ENCODE results near the gene ARHGAP32.

DNA sequence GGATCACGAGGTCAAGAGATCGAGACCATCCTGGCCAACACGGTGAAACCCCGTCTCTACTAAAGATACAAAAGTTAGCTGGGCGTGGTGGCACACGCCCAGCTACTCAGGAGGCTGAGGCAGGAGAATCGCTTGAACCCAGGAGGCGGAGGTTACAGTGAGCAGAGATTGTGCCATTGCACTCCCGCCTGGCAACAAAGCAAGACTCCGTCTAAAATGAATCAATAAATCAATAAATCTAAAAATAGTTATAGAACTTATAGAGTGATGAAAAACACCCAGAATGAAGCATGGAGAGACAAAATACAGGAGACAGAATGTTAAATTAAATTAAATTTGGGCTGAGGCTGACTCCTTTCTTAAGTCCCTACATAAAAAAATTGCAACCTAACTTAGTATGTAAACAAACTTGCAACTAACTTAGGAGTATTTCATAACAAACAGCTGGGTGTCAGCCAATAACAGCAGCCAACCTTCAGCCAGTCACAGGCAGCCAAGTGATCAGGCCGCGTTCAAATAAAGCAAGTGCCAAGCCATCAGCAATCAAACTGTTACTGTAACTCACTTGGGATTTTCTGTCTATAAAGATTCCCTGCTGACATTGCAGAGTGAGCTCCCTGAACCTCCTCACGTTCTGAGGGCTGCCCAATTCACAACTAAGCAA lies 242.2 kb downstream of the ARHGAP32 start:
- TF ChIP-seq, protein P1, sequence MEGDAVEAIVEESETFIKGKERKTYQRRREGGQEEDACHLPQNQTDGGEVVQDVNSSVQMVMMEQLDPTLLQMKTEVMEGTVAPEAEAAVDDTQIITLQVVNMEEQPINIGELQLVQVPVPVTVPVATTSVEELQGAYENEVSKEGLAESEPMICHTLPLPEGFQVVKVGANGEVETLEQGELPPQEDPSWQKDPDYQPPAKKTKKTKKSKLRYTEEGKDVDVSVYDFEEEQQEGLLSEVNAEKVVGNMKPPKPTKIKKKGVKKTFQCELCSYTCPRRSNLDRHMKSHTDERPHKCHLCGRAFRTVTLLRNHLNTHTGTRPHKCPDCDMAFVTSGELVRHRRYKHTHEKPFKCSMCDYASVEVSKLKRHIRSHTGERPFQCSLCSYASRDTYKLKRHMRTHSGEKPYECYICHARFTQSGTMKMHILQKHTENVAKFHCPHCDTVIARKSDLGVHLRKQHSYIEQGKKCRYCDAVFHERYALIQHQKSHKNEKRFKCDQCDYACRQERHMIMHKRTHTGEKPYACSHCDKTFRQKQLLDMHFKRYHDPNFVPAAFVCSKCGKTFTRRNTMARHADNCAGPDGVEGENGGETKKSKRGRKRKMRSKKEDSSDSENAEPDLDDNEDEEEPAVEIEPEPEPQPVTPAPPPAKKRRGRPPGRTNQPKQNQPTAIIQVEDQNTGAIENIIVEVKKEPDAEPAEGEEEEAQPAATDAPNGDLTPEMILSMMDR (IDR thresholded peaks at IDR 0.05), result no peak
- TF ChIP-seq EZH2phosphoT487 (IDR thresholded peaks at IDR 0.05) (no peak), EZH2 (IDR thresholded peaks at IDR 0.05) (no peak)
